ENCODE results near the gene CPPED1. TPM values are rescaled to one million over a fixed set of nuclear protein-coding genes. Genes with fewer than 3 reads are reported as not detected.
A peak's percentile ranks its signal among the peaks of the same experiment; 100 is the strongest.

Gene CPPED1
- total RNA-seq, 1 donor from 2014 or later, result 34.0 TPM

DNA sequence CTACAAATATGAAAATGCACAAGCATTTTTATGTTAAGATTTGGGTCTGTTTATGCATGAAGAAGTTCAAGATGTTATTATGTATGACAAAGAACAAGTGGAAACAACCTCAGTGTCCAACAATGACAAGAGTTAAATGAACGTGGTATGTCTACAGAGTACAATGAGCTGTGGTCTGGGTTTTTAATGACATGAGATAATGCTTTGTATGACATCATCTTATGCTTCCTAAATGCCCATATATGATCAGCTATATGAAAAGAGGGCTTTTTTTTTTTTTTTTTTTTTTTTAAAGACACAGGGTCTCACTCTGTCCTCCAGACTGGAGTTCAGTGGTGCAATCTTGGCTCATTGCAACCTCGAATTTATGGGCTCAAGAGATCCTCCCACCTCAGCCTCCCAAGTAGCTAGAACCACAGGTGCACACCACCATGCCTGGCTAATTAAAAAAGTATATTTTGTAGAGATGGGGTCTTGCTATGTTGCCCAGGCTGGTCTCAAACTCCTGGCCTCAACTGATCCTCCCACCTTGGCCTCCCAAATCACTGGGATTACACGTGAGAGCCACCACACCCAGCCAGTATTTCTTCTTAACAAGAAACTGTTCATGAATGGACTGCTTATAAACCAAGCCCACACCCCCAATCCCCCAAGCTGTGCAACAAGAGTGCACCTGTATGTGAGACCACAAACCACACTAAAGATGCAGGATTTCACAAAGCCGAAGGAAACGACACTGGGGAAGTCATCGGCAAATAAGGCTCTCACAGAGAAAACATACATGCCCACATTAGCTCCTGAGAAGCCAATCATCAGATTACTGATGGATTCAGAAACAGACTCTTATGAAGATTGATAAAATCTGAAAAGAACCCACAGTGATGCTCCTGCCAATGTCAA, 114.5 kb downstream of the CPPED1 start:
- ATAC-seq (no peak), DNase-seq (ENCODE audit: low spot score) (no peak)

DNA sequence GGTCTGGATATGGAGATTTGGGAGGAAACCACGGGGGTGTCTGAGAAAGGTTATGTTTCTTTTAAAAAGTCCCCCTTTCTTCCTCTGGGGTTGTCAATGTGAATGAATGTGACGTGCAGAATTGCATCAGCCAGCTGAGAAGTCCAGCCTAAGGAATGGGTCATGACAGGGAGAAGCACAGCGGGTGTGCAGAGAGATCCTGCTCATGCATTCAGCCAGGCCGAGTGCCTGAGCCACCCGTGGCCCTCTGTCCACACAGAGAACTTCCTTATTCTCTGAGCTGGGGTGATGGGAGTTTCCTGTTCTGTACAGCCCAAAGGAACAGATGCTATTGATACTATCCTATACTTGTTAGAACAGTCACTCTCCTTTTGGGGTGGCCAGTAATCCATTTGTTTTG, 117.9 kb downstream of the CPPED1 start:
- peak; percentile 44 for ATAC-seq

DNA sequence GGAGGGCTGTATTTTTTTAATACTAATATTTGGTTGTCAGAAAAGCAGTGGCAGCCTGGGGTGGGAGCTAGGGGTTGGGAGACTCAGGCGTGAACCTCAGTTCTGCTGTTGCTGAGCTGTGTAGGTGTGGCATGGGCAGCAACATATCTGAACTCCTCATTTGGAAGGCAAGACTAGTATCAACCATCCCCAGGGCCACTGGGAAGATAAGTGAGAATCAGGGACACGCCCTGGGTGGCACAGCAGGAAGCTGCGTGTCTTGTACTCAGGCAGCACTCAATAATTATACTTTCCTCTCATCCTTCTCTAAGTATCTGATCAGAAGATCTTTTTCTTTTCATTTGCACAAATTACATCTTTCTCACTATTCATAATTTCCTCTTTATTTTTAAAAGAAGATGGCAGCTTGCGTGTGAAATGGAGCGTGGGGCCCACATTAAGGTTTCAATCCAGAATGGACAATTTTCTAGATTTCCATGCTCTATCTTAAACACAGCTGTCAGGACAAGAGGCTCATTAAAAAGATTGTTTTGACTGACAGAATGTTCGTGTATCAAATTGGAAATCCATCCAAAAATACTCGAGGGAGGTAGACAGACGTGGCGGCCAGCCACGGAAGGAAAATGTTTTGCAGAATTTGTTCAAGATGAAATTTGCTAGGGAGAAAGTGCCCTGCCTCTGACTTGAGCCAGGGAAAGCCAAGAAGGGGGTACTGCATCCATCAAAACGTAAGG, 121.1 kb downstream of the CPPED1 start:
- DNase-seq (ENCODE audit: low spot score), result no peak
- no peak for ATAC-seq

More for the DNA sequence above, 117.9 kb downstream of the CPPED1 start:
- DNase-seq (ENCODE audit: low spot score), result no peak

DNA sequence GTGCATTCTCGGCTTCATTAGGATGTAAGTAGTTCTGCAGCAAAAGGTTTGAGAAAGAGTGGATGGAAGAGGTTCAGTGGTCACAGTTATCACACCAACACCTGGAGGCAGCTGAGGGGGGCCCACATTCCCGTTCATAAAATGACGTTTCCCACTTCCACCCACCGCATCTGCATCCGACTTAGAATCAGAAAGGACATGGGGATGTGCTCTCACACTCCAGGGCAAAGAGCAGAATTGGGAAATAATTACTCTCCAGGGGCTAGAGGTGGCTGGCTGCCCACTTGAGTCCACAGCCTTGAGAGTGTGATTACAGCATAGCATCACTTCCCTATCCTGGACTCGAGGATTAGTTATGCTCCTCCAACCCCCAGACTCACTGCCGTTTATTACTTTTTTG, 122.0 kb downstream of the CPPED1 start:
- DNase-seq (ENCODE audit: low spot score) (peak; percentile 51), ATAC-seq (peak; percentile 79)

DNA sequence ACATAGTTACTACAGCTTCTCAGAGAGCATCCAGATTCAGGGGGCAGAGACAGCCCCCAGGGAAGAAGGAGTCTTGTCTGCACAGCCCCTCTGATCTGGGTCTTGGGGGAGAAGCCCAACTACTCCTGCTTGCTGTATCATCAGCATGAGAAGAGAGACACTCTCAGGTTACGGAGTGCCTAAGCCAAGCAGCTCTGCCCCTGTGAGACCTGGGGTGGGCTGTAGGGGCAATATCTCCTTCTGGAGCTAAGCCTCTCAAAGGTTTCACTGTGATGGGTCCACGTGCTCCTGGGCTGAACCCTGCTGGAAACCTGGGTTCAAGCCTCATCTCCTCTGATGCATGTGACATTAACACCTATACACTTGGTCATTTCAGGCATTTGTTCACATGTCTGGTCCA, 123.2 kb downstream of the CPPED1 start:
- ATAC-seq, result no peak
- DNase-seq (ENCODE audit: low spot score), result no peak

DNA sequence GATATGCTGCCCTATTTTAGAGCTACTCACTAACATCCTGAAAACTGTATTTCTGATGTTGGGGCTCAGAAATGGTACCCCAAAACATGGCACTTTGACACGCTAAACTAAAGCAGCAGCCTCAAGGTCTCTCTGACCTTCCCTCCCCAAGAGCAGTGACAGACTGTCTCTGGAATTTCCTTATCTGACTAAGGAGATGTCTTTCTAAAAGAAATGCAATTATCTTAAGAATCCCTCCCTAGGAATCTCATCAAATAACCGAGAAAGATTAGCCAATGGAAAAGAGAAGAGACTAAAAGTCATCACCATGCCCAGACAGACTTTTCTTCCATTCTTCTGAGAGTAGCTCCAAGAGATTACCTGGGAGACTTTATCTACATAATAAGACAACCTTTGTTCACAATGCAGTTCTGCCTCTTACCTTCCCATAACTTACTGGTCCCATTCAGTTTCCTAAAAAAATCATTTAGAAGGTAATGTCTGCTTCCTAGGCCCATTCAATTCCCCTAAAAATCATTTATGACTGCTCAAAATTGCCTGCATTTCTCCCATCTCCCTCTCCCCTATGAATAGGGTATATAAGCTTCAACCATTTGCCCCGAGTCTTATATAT, 123.9 kb downstream of the CPPED1 start:
- ATAC-seq (no peak), DNase-seq (ENCODE audit: low spot score) (no peak)

DNA sequence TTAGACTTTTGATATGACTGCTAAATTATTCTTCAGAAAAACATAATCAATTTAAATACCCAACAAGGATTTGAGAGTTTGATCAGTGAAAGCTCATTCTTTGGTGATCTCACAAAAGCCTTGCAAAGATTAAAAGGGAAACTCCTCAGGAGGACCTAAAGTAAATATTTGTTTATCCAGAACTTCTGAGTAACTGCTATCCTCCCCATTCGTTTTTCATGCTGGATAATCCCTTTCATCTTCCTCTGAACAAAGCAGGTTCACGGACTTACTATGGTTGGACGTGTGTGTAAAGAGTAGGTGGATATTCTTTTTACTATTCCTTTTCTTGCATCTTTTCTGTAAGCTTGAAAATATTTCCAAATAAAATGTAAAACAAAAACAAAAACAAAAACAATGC, 124.7 kb downstream of the CPPED1 start:
- no peak for DNase-seq (ENCODE audit: low spot score)
- no peak for ATAC-seq

DNA sequence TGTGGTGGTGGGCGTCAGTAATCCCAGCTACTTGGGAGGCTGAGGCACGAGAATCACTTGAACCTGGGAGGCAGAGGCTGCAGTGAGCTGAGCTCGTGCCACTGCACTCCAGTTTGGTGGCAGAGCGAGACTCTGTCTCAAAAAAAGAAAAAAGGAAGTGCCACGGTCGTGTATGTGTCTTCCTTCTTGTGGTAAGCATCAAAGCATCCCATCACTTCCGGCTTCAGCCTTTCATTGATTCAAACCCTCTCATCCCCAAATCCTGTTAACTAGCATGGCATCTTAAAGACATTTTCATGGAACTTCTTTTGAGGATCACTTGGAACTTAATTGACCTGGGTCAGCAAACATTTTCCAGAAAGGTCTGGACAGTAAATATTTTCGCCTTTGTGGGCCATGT, 126.2 kb downstream of the CPPED1 start:
- ATAC-seq (no peak), DNase-seq (ENCODE audit: low spot score) (no peak)

DNA sequence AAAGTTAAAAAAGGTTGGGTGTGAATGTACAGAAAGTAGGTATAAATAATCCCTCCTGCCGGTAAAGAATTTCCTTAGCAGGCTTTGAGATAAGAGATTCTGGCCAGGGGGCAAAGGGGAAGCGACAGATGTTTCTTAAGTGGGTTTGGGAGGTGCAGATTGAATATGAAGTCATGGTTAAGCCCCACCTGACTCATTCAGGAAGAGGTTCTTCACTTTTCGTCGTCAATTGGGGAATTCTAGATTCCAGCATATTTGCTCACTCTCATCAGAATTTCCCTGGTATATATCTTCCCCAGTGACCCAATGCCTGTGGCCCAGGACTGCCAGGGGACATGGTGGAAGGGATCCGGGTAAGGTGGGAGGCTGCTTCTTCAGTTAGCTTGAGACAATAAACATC, 127.8 kb downstream of the CPPED1 start:
- ATAC-seq (no peak), DNase-seq (ENCODE audit: low spot score) (no peak)

DNA sequence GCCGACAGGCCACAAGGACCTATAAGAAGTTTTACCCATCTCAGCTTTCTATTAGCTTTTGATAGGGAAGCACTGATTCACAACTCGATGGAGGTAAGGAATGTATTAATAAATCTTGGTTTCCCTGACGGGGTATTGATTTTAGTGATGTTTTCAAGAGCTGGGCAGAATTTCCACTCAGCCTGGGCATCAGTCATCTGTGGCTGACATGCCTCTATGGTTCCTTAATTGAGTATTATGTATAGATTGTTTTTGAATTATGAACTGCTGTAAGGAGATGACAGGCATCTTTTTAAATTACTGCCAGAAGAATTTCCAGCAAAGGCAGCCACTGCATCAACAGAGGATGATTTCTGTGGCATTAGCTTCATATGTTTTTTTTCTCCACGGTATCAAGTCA, 128.6 kb downstream of the CPPED1 start:
- no peak for ATAC-seq
- DNase-seq (ENCODE audit: low spot score), result no peak

DNA sequence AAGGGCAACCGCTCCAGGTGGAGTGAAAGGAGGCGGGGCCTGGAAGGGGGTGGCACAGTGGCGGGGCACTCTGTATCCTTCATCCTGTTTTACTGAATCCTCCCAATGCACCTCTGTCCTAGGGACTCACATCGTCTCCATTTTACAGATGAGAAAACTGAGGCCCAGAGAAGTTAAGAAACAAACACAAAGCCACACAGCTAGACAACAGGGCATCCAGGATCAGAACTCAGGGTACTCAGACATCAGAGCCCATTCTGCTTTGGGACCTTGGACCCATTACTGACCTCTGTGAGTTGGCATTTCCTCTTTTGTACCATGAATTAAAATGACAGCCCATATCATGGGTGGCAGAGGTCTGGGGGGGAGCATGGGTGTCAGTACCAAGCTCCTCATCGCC, 129.2 kb downstream of the CPPED1 start:
- ATAC-seq, result no peak
- DNase-seq (ENCODE audit: low spot score), result no peak

DNA sequence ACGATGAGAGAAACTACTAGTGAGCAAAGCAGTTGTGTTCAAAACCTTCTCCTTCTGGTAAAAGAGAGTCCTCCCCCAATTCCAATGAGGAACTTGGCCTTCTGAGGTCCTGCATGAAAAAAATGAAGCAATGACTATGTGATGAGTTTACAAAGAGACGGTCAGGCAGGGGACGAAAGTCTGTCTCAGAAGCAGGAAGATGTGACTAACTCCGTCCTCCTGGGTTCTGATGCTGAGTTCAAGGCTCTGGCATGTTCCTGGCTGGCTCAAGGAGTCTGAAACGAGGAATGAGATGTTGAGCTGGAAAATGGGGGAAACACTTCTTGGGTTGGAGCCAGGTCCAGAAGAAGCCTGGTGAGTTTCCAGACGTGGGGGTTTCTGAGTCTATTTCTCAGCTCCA, 129.6 kb downstream of the CPPED1 start:
- DNase-seq (ENCODE audit: low spot score), result no peak
- no peak for ATAC-seq

DNA sequence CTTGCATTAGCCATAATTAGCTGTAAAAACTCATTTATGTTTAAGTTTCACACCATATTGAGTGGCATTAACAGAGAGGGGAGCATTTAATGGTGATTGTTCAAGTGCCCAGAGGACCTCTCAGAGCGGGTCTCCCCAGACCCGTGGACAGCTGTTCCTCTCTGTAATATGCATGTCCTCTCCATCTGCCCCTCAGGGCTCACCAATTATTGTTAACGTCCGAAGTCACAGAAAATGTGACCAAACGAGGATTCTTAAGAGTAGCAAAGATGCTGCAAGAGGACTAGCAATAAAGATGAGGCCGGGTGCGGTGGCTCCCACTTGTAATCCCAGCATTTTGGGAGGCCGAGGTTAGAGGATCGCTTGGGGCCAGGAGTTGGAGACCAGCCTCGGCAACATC, 130.2 kb downstream of the CPPED1 start:
- ATAC-seq, result no peak
- DNase-seq (ENCODE audit: low spot score), result no peak

DNA sequence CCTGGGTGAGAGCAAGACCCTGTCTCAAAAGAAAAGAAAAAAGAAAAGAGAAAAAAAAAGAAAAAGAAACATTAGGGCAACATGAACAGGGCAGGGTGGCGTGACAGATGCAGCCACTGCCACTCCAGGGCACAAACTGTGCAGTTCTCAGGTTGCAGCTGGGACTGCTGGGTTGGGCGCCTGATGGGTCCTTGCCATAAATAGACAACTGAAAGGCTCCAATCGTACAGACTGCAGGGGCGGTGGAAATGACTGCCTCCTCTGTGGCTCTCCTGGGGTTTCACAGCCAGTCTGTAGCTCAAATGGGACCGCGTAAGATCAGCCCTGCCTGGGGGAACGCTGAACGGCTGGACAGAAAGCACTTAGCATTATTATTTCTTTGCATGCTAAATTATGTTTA, 130.7 kb downstream of the CPPED1 start:
- no peak for DNase-seq (ENCODE audit: low spot score)
- ATAC-seq, result no peak

DNA sequence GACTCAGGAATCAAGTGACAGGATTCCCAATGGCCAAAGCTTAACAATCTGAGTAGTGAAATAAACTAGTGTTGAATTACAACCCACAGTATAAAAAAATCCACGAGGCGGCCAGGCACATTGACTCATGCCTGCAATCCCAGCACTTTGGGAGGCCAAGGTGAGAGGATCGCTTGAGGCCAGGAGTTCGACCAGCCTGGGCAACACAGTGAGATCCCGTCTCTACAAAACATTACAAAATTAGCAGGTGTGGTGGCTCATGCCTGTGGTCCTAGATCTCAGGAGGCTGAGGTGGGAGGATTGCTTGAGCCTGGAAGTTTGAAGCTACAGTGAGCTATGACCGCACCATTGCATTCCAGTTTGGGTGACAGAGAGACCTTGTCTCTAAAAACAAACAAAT, 133.8 kb downstream of the CPPED1 start:
- DNase-seq (ENCODE audit: low spot score) (no peak), ATAC-seq (no peak)

DNA sequence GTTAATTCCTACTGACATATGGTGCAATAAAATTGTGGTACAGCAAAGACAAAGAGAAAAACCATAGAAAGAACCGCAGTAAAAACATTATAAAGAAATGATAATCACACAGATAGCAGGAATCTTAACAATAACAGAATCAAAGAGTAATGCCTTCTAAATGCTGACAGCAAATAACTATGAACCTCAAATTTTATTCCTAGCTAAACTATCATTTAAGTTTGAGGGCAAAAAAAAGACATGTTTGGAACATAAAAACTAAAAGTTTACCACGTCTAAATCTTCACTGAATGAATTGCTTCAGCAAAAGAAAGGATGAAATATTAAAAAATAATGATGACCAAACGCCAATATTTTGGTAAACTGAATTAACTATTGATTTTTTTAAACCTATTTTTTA, 135.8 kb downstream of the CPPED1 start:
- DNase-seq (ENCODE audit: low spot score) (no peak), ATAC-seq (no peak)

DNA sequence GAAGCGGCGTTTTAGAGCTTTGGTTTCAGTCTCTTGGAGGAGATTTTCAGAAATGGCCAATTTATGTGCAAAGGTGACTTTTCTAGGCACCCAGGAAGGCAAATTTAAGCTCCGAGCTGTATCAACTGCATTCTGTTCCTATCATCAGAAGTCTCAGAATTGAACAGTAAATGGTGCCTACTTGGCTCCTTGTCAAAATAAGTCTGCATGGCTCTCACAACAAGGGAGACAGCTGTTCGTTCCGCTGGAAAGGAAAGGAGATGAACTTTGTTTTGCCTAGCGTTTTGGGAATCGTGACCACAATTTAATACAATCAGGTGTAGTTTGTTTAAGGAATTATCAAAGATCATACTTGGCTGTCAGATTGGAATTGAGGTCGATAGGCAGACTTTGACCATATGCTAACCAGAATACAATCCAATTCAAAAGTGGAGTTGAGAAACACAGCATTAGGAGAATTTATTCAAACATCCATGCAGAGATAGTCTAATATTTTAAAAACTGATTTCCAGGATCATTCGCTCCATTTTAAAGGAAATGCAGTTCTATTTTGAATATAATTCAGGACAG, 139.4 kb downstream of the CPPED1 start:
- DNase-seq (ENCODE audit: low spot score) (no peak), ATAC-seq (peak; percentile 81)

DNA sequence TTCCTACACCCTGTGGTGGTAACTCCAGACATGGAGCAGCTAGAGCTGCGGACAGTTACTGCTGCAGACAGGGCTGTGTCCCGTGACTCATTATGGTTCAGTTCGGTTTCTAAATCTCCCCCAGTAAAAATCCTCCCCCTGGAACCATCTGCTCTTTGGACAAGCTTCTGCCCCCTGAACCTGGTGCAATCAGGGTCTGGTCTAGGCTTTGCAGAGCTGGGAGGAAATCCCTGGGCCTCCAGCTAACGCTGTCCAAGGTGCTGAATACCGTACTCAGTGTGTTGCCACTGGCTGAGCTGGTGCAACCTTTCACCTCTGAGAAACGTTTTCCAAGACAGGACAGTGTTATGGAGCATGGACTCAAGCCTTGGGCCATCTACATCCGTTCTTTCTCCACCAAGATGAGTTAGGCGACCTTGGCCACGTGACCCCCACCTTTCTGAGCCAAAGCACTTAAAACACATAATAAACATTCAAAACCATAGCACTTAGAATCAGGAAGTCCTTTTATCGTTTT, 142.0 kb downstream of the CPPED1 start:
- ATAC-seq, result peak; percentile 68

DNA sequence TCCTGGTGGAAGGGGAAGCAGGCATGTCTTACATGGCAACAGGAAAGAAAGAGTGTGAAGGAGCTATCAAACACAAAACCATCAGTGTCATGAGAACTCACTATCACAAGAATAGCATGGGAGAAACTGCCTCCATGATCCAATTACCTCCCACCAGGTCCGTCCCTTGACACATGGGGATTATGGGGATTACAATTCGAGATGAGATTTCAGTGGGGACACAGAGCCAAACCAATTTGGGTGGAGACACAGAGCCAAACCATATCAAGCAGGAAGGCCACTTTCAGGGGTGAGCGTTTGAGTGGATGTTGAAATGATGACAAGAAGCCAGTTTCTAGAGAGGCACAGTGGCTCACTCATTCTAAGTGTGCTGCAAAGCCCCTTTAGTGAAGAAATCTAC, 143.8 kb downstream of the CPPED1 start:
- ATAC-seq, result no peak
- no peak for DNase-seq (ENCODE audit: low spot score)

More for the DNA sequence above, 142.0 kb downstream of the CPPED1 start:
- DNase-seq (ENCODE audit: low spot score), result no peak

DNA sequence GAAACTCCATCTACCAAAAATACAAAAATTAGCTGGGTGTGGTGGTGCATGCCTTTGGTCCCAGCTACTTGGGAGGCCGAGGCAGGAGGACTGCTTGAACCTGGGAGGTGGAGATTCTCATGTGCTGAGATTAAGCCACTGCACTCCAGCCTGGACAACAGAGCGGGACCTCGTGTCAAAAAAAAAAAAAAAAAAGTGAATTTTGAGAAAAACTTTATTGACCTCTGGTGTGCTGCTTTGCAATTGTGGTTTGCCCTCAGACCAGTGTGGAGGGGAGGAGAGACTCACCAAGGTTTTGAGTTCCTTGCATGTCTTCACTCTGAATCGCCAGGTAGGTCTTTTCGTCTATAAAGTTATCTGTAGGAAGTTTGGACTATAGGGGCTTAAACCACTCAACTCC, 145.2 kb downstream of the CPPED1 start:
- ATAC-seq (no peak), DNase-seq (ENCODE audit: low spot score) (no peak)

DNA sequence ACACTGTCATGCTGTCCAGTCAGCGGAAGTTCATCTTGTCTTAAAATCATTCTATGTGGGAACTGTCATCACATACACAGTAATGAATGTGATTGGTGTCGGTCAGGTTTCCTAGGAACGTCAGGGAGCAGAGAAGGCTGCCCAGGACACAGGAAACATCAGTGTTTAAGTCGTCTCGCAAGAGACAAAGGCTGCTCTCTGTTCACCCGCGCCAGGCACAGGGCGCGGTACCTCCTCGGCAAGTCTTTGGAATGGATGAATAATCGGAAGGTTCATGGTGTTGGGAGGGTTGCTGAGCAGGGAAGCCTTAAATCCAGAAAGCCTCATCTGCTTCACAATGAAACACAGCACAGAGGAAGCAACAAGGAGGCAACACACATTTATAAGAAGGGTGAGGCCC, 148.2 kb downstream of the CPPED1 start:
- no peak for DNase-seq (ENCODE audit: low spot score)
- ATAC-seq, result no peak

All from left lobe of liver (tissue), 2 donors.